GM21423 (cell line): Measurements from ENCODE around the gene ARHGEF17.

Source experiments
- ATAC-seq: cut with Tn5 transposase; IDR thresholded peaks from one replicate; pipeline ENCODE4 v1.9.1; 2021; ENCODE audit warnings: mild to moderate bottlenecking, moderate library complexity; ENCODE audit not compliant: unreplicated experiment

Gene ARHGEF17

DNA sequence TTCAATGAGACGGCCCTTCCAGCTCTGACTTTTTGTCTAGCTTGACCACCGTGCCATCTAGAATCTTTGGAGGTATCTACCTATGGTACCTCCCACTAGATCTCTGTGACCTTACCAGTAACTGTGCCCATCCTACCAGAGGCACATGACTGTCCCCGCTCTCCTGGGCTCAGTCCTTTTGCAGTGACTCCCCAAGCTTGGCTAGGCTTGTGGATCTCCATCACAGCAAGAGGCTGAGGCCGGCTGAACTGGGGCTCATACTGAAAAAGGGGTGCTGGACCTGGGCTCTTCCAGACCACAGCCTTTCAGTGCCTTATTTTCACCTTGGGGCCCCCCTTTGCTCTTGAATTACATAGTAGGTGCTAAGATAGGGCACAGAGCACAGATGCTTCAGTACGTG is 95.5 kb downstream of the ARHGEF17 start:
- ATAC-seq: no peak

DNA sequence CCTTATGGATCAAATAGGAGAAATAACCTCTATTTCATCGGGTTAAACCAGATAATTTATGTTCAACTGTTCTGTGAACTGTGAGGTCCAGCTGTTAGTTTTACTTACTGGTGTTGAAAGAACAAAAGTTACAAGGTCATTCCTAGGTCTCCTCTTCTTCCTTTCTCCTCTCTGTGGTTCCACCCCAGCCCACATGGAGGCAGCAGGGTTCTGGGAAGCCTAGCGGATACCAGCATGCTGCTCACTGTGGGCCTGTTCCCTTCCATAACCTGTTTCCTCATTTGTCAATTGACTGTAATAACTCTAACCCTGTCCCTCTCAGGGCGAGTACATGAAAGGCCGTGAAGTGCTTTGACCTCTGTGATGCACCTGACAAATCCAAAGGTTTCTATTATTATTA is 96.0 kb downstream of the ARHGEF17 start:
- no peak for ATAC-seq

DNA sequence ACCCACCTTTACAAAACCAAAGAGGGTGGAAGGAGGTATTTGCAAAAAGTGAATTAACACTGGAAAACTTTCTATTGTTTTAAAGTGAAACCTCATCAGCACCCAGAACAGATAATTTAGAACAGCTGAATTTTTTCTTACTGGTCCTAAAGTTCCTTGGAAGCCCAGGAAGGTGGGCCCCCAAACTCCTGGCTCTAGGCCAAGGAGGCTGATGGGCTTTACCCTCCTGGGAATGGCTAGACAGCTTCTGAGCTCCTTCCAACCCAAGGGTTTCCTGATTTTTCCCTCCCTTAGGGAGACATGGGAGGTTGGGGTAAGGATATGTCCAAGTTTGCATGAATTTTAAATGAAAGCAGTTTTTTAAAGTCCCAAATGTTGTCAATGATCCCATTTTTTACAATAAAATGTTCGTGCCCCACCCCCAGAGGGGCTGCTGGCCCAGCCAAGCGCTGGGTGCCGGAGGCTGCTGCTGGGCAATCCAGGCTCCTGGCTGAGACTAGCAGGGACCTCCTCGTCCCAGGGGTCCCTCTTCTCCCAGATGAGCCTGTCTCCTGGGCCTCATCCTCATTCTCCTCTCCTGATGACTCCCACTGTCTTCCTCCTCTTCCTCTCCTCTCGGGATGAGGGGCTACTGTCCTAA is 96.5 kb downstream of the ARHGEF17 start:
- no peak for ATAC-seq

DNA sequence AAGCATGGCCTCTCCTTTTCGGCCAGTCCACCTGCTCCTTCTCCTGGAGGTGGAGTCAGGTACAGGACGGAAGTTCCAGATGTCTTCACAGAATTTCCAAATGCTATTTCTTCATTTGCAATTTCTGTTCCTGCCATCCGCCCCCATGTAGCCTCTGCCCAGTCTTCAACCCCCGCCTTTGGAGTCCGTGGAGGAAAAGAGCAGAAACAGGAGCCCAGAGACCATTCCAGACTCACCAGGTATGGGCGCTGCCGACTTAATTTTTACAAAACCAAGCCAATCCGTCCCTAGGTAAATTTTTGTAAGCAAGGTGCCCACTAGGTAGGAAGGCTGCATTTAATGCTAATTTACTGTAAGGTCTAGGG is 97.1 kb downstream of the ARHGEF17 start:
- no peak for ATAC-seq

DNA sequence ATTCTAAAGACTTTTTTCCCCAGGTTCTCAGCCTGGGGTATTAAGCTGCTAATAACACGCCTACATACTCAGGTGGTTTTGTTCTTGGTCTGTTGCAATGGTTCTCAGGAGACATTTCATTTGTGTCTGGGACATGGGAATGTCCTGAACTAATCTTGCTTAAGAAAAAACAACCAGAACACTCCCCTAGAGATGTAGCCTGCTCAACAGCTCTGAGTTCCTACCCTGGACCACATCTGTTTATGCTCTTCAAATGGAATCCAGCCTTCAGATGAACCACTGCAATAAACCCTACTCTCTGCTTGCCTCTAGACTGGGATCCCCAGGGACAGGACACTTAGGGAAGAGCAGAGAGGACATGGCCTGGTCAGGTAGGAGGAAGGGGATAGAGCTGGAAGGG is 98.1 kb downstream of the ARHGEF17 start:
- no peak for ATAC-seq

DNA sequence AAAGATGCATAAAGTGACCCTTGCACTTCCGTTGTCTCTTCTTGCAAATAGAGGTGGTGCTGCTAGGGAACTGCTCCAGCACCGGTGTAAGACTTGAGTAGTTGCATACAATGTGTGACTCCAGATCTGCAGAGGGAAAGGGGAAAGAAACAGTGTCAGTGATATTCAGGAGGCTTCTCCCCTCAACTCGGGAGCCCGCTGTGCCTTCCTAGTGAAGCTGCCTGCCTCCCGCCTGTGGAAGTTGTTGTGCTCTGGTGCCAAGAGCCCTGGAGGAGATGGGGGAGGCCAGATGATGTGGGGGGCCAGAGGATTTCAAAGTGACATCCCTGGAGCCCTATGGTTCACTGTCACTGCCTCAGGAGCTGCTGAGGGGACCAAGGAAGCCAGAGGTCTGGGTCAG is 98.5 kb downstream of the ARHGEF17 start:
- no peak for ATAC-seq

DNA sequence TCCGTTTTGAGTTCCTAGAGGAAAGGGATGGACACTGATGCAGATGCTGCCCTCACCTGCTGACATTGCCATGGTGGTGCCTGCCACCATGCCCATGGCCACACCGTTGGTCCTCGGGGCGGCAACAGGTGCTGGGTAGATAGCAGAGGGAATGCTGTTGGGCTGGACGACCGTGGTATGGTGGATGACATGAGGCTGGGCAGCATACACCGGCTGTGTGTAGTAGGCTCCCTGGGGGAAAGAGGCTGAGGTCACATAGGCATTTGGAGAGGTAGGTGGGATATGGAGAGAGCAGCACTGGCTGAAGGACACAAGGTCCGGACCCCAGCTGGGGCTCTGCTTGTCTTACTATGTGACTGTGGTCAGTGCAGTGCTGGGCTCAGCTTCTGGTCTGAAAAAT is 101.4 kb downstream of the ARHGEF17 start:
- no peak for ATAC-seq

DNA sequence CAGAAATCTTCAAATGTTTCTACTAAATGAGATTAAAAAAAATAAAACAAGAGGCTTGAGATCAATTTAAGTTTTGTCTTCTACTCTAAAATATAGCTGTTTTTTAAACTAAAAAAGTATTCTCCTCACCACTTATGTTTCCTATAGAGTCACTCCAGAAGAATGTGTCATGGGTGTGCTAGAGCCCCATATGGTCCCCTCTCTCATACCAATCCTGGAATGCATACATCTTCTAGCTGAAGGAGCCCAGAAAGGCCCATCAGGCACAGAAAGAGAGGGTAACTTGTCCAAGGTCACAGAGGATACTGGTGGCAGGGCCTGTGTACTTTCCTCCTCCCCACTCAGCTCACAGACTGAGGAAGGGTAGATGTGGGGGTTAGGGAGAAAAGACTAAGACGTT is 102.6 kb downstream of the ARHGEF17 start:
- no peak for ATAC-seq

DNA sequence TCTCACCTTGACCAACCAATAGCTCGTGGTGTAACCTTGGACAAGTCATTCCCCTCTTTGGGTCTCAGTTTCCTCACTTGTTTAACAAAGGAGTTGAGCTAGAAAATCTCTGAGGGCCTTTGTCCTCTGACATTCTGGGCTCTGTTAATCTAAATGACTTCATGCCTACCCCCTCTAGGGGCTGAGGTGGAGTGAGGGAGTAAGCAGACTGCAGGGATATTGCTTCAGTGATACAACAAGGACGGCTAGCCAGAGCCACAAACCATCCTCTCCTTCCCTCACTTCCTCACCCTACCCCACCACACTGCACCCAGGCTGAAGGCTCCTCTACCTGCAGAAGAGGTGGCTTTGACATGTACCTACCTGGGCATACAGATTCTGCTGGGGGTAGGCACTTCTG is 103.0 kb downstream of the ARHGEF17 start:
- no peak for ATAC-seq

DNA sequence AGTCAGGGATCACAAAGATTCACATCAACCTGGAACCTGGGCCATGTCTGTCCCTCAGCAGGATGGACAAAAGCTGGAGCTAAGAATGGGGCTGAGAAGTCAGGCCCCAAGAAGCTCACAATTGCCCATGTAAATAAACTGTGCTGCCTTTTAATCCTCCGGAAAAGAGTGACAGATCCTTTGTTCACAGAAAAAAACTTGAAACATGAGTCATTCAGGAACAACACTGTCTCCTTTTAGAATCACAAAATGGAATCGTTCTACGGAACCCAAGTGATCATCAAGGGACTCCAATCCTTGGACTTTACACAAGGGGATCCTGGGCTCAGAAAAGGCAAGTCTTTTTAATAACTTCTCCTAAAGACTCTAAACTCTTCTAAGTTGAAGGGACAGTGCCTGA is 104.2 kb downstream of the ARHGEF17 start:
- ATAC-seq: no peak

DNA sequence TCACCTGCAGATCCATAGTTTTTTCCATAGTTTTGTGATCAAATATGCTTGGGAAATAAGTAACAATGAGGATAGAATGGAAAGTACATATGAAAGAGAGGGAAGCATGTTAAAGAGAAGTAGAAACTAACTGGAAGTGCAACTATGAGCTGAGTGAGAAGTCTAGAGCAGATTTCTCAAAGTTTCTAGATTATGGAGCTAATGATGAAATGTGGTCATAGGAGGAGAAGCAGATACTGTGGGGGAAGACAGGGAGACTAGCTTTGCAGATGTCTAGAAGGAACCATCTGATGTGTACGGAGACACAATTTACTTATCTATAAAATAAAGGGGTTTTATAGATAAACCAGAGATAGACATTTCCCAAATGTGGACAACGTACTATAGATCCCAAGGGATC is 105.2 kb downstream of the ARHGEF17 start:
- ATAC-seq: no peak

DNA sequence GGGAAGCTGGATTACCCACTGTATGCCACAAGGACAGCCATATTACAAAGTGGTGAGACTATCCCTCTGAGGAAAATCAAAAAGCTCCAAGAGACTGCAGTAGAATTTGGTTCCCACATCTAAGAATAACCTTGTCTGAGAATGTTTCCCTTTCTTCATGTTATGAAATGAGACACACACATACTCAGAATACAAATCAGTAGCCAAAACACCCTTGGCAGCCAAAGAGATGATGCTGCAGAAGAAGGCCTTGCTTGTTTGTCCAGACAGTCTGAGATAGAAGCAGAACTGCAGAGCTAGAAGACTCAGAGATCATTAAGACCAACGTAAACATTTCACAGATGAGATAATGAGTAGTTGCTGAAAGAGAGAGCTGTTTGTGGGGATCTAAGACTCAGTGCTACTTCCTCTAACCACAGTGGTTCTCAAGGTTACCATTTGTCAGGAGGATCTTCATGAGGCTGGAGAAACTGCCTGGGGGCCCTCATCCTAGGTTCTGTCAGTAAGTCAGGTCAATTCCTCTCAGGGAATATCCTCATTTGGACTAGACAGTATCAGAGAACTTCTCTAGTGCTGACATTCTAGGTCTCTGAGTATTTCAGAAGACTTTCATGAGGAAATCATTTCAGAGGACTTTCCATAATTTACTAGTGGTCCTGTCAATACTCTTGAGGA is 107.0 kb downstream of the ARHGEF17 start:
- no peak for ATAC-seq

DNA sequence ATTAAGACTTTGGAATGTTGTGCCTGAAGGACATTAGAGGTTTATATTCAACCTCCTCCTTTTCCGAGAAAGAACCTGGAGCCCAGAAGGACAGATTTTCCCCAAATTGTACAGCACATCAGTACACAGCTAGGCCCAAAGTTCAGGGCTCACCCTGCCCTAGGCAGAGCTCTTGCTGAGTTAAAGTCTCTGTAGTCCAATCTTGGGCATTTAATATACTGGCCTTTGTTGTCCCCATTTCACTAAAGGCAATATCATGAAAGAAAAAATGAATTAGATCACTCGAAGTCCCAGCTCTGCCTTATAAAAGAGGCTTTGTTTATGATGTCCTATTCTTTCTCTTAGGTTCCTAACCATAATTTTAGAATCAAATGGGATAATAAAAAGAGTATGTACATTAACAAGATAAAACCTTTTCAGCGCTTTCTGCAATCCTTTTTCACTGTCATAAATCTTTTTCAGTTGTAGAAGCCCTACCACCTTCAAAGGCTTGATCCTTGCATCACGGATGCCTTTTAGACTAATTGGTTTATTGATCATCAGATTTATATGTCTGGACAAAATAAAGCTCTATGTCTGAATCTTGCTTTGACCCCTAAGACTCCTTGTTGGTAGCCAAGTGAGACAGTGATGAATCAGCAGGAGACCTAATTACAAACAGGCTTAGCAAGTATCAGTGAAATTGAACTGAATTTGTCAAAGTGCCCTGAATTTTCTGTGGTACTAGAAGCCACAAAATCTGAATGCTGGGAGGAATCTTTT is 108.0 kb downstream of the ARHGEF17 start:
- ATAC-seq: no peak

DNA sequence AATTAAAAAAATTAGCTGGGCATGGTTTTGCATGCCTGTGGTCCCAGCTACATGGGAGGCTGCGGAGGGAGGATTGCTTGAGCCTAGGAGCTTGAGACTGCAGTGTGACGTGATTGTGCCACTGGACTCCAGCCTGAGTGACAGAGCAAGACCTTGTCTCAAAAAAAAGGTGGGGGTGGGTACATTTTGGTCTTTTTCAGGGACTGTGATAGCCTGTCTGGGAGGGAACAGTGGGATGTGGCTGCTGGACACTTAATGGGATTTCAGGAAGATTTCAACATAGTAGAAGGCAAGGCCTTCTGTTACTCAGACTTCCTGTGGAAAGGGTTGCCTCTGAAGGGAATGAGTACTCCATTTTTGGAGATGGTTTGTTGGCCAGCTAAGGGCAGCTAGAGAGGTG is 108.7 kb downstream of the ARHGEF17 start:
- ATAC-seq: no peak
